GM19438 (cell line): ENCODE results near the gene BTBD18.

ENCODE experiments used
- ATAC-seq: cut with Tn5 transposase; IDR thresholded peaks from one replicate; pipeline ENCODE4 v1.9.1; 2021; ENCODE audit warnings: low read depth; ENCODE audit not compliant: unreplicated experiment

Gene BTBD18

DNA sequence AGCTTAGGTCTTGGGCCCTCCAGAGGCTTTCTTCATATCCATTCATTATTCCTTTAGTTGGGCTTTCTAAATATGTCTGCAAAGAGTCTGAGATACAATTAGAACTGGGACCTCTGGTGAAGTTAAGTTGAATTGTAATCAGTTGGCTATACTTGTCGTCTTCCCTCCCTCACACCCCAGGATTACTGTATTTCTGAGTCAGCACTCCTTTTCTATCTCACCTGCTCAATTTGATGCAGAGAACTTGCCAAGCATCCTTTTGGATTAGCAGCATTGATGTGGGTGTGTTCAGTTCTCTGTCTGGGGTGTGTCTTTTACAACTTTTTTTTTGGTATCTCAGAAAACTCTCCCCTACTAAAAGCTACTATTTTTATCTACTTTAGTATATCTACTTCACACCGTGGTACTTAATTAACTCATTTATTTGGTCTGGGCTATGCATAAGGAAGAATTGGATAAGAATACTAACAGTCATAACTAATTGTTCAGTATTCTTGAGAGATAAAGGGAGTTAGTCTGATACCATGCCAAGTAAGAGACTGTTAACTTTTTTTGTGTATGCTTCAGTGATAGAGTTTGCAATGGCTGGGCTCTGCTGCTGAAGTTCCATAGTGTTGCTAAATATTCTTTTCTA lies 25.1 kb upstream of the BTBD18 start:
- ATAC-seq, result no peak

DNA sequence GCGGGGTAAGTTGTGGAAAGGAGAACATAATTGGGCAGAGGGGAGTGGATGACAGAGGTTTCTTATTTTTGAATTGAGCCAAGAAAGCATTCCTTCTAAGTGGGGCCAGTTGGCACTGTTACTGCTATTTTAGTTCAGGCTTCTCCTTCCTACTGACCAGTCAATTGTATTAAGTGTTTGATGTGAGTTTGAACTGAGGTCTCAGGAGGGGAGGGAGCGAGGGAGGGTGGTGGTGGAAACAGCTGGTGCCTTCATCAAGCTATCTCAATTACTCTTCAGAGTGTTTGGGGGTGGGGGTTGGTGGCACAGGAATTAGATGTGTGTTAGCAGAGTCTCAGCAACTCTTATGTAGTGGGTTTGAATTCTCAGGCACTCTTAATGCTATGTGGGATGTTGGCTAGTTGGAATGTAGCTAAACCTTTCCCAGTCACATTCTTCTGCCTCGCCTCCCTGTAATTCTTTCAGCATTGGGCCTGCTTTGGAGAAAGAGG lies 24.5 kb upstream of the BTBD18 start:
- no peak for ATAC-seq

DNA sequence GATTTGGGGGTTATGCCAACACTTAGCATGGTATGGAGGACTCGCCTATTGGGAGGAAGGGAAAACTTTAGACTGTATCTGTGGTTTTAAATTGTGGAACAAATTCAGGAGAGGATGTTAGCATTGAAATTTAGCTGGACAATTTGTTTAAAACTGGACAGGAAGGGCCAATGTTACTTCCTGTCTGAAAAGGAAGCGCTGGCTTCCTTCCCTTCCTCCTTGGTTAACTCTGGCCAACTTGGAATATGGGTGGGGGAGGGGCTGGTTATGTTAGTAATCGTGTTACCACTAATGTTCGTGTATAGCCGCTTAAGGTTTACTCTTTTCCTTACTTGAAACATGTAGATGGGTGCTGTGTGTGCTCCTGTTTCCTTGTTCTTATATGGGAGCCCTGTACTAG lies 23.9 kb upstream of the BTBD18 start:
- ATAC-seq, result no peak

DNA sequence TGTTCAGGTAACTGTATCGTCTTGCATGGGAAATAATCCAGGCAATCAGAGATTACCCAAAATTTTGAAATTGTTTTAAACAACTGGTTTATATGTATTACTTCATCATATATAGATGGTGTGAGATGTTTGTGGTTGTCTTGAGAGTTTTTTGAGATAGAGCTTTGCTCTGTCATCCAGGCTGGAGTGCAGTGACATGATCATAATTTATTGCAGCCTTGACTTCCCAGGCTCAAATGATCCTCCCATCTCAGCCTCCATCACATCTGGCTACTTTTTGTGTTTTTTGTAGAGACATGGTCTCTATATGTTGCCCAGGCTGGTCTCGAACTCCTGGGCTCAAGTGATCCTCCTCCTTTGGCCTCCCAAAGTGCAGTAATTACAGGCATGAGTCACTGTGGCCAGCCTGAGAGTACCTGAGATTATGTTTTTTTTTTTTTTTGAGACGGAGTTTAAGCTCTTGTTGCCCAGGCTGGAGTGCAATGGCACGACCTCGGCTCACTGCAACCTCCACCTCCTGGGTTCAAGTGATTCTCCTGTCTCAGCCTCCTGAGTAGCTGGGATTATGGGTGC lies 21.5 kb upstream of the BTBD18 start:
- no peak for ATAC-seq

DNA sequence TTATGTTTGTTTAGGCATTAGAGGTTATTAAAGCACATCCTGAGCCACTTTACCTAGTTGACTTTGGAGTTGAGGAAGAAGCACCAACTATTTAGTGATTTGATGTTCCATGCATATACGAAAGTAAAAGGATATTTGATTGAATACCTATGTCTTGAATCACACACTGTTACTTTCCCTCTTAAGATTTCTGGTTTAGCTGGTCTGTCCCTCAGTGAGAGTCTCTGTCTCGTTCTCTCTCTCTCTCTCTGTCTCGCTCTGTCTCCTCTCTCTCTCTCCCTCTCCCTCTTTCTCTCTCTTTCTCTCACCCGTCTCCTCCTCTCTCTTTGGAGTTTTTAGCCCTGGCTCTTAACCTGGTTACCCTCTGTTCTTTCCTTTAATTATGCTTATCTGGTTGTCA lies 20.9 kb upstream of the BTBD18 start:
- no peak for ATAC-seq

DNA sequence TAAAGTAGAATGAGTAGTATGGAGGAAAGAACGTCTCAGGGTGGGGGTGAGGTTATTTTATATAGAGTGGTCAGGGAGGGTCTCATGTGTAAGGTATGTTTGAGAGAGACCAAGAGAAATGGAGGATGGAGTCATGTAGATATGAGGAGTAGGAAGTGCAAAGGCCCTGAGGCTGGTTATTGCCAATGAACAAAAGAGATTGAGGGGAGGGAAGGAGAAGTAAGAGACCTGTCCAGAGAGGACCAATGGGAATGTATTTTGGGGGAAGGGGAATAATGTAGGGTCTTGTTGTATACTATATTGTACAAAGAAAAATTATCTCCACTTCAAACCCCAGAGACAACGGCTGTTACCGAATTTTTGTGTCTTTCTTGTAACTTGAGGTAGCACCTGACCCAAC lies 19.7 kb upstream of the BTBD18 start:
- ATAC-seq, result no peak

DNA sequence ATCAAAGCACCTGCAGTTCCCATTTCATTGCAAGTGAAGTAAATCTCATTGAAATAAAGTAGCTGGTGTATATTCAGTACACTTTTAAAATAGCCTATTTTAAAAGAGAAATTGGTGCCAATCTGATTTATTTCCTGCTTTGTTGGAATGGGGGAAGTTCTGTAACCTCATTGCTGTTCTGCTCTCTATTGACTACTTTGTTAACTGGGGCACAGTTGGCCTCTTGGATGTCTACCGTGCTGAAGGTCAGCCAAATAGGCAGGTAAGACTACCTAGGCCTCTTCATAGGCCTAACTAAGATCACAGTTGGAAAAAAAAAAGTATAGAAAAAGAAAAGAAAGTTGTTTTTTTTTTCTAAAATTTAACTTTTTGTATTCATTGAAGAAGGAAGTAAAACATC lies 19.2 kb upstream of the BTBD18 start:
- no peak for ATAC-seq

DNA sequence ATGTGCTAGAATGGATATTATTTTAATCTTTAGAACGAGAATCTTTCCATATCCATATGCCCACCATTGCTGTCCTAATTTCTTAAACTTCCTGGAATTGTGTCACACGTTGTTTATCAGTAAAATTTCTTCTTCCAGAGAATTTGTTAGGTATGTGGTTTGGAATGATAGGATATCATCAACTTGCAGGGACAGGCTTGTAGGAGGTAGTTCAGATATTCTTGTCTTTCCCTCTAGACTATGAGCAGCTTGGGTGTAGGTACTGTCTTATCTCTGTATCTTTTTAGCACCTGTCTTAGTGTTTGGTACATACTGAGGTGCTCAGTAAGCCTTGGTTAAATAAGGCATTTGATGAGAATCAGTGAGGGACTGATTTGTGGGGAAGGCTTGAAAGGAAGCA lies 13.4 kb upstream of the BTBD18 start:
- ATAC-seq, result no peak

DNA sequence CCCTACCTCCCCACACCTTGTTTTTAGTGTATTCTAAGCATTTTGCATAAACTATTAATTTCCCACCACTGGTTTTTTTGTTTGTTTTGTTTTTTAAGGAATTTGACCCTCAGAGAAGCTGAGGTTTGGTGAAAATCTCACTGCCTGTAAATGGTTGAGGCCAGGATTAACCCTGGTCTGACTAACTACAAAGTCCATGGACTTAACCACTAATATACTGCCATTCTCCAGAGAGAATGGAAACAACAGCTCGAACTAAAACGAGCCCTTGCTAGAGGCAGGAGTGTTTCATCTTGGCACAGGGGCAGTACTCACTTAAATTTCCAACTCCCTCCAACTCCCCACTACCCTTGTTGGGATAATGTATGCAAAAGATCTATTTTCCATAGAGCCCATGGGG lies 12.9 kb upstream of the BTBD18 start:
- no peak for ATAC-seq

DNA sequence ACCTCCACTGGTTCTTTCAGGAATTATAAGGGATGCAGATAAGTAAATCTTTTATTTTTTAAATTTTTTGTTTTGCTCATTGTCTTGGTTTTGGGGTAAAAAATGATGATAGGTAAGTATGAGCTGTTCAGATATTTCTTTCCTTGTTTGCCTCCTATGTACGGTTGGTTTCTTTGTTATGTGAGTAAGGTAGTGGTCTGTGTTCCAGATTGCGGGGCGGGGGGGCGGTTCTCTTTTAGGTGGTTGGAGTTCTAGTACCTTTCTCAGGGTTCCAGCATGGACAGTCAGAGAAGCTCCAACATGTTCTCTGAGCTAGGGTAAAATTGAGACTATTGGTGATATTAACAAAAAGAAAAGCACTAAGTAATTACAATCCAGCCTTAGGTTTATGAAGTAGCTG lies 12.4 kb upstream of the BTBD18 start:
- ATAC-seq, result no peak

DNA sequence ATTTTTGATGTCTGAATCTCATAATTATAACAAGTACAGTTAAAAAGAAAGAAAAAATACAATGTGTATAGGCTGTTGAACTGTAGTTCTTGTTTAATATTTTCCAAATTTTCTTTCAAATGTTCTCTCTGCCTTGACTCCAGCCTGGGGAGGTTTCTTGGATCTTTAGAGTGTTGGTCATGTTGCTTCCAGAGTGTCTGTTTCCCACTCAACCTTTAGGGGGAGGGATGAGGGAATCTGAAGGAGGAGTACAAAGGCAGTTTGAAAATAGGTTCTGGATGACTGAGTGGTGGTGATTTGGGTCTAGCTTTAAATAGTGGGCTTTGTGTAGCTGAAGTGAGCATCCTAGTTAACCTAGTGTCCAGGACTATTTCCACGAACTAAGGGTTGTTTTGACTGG lies 11.9 kb upstream of the BTBD18 start:
- ATAC-seq, result no peak

DNA sequence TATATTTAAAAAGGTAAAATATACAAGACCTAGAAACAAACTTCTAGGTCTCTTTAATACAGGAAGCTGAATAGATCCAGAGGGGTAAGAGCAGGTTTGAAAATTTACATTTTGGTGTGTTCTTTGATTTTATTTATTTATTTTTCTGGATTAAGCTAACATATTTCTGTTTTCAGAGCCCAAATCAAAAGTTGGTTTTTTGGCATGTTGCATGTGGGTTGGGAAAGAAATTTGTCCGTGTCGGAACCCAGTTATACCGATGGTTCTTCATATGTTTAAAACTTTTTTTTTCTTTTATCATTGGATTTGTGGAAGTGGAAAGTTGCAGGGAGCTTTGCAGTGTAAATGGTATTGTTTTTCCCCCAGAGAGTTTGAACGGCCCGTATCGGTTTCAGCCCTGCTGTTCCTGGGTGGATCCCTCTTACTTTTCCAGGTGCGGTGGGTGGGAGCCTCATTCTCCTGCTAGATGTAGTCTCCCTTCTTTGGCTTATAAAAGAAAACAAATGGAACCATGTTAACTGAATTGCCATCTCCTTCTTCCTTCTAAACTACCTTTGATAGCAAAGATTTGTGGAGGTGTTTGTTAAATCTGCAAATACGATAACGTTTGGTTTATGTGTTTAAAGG lies 10.7 kb upstream of the BTBD18 start:
- no peak for ATAC-seq

DNA sequence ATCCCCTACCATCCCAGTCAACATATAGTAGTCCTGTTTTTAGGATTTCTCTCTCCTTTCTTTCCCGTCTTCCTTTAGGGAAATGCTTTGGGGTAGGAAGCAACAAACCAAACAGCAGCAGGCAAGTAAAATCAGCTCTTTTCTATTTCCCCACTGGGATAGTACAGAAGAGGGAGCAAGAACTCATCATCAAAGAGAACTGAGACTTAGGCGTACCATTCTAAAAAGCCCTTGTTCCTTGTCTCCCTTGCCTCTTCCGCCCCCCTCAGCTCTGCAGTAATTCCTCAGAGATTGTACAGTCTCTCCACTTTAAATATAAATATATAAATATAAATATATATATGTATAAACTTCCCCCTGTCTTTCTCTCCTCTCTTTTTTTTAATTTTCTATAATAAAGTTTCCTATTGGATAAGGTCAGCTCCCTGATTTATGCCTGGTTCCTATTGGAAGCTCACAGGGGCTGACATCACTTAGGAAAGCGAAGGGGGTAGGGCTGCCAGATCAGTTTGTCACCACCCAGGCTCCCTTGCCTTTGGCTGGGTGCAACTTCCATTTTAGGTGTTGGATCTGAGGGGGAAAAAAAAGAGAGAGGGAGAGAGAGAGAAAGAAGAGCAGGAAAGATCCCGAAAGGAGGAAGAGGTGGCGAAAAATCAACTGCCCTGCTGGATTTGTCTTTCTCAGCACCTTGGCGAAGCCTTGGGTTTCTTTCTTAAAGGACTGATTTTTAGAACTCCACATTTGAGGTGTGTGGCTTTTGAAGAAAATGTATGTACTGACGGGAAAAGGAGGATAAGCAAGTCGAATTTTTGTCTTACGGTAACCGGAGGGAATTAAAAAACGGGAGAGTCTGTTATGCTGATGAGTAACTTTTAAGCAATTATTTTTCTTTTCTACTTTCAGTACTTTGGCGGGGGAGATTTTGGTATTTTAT lies 9.9 kb upstream of the BTBD18 start, which contains the start of gene CTNND1:
Gene CTNND1, plus strand, starts transcription at position 502 of the 934 bp plus-strand sequence. CDS start 29,677 bp downstream, outside the sequence.
- ATAC-seq, result peak; percentile 94

DNA sequence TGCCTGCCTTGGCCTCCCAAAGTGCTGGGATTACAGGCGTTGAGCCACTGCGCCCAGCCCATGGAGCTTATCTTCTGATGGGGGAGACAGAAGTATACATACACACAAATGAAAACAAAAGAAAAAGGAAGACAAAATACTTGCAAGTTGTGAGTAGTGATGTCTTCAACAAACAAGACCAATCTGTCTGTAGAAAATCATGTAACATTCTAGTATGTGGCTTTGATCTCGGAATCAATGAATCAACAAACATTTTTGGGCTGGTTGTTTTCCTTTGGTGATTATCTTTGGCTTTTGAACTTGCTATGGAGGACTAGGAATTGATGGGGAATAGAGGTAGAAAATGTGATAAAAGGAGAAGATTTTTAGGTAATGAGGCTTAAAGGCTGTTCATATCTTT lies 6.6 kb upstream of the BTBD18 start:
- ATAC-seq, result no peak

DNA sequence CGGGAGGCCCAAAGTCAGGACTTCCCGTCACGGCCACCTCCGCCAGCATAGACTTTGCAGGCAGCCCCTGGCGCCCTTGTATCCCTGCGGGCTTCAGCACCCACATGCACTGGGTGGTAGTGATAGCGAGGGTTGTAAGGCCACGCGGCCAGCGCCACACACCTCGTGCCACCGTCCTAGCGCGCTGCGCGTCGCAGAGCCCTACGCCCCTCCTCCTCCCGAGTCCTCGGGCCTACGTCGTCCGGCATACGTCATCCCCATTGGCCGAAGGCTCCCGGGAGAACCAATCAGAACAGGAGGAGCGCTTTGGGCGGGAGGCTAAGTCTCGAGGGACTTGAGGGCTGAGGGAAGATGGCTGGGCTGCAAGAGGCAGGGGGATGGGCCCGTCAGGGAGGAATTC lies 1.3 kb upstream of the BTBD18 start:
- no peak for ATAC-seq

DNA sequence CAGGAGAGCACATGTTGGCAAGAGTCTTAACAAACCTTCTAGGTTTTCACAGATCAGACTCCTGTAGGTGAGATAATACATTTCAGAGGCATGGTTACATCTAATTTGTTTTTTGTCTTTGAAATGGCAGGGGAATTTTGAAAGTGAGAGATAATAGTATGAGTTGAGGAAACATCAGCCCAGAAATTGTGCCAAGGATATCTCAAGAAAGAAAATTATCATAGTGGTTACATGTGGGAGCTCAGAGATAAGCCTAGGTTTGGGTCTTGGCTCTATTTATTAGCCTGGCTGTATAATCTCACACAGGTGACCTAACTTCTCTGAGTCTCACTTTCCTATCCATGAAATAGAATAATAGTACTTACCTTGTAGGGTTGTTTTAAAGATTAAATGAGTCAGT lies 443 bp downstream of the BTBD18 start:
- no peak for ATAC-seq

DNA sequence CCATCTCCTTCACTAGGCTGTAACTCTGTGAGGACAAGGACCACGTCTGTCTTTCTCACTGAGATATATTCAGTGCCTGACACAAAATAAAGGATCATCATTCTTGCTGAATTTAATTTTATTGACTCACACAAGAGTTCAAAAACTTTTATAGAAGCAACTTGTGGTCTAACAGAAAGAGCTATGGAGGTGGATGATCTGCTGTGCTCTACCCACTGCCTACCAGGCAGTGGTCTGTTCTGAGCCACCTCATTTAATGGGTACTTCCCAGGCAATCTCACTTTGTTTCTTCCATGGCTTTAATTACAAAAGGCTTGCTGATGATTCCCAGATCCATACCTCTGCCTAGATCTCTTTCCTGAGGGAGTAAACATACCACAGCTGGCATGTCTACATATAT lies 4.7 kb downstream of the BTBD18 start:
- no peak for ATAC-seq

DNA sequence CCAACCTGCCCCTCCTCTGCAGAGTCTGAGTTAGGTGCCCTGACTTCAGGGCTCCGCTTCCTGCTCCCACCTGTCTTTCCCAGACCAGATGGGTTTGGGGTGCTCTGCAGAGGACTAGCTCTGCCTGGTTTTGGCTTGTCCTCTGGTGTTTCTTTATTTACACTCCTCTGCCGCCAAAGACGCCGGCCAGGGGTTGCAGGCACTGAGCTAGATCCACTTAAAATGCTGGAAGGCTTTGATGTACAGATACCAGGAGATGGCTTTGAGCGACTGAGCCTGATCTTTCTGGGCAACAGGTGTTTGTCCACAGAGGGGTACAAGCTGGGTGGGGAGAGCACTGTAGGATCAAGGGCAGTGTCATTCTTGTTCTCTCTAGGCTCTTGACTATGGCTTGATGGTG lies 6.4 kb downstream of the BTBD18 start:
- ATAC-seq, result no peak

DNA sequence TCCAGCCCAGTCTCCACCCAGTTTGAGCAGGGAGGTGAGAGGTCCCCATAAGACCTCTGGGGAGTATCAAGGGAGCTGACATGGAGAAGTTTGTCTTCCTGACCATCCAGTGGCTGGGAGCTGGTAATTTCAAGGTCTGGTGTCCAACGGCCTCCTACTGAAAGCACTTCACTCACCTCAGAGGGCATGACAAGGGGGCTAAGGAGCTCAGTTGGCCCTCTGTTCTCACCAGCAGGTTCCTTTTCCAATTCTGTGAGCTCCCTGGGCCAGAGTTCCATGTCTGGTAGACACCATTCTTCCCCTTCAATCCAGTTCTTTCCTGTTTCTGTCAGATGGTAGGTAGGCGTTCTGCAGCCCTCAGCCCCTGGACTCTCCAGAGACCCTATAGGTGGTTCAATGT lies 7.3 kb downstream of the BTBD18 start:
- ATAC-seq, result no peak

DNA sequence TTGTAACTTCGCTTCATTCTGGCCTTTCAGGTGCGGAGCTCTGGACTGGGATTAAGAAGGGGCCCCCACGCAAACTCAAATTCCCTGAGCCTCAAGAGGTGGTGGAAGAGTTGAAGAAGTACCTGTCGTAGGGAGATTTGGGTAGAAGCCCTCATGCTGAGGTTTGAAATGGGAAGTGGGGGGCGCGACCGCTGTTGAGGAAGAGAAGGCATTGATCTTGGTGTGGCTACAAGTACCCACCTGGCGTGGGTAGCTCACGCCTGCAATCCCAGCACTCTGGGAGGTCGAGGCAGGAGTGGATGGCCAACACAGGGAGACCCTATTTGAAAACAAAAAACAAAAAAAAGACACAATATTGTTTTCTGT lies 9.5 kb downstream of the BTBD18 start:
- ATAC-seq, result peak; percentile 0
